Liver (tissue), 3 donors: ENCODE results near the gene AS3MT.

ENCODE experiments used
- ATF3 ChIP-seq: IDR thresholded peaks from 2 replicates; pipeline ENCODE4 v1.6.1; 2016; ENCODE audit warnings: antibody characterized with exemption
- CTCF ChIP-seq: fragments of 150-350 bp; IDR thresholded peaks from 2 replicates; pipeline ENCODE4 v1.5.1; 2017; ENCODE audit warnings: improper control_type of control experiment, low read depth, low read length; ENCODE audit not compliant: missing input control
- EGR1 ChIP-seq, 2 donors: IDR thresholded peaks; 2 replicates each; pipeline ENCODE4 v1.6.1; 2016 to 2018; ENCODE audit warnings: antibody characterized with exemption in 2 of 2, low read depth in 2 of 2
- FOXA1 ChIP-seq: IDR thresholded peaks from 2 replicates; pipeline ENCODE4 v1.6.1; 2016; ENCODE audit warnings: antibody characterized with exemption
- GABPA ChIP-seq, 2 donors: IDR thresholded peaks in 1 of 2; conservative IDR thresholded peaks in 1 of 2; 2 replicates each; pipeline ENCODE4 v1.6.1; 2016; ENCODE audit warnings: antibody characterized with exemption in 2 of 2, mild to moderate bottlenecking in 1 of 2, moderate library complexity in 1 of 2
- JUND ChIP-seq, 2 donors: IDR thresholded peaks; 2 replicates each; pipeline ENCODE4 v1.6.1; 2016; ENCODE audit warnings: antibody characterized with exemption in 2 of 2
- MAX ChIP-seq: IDR thresholded peaks from 2 replicates; pipeline ENCODE4 v1.6.1; 2016; ENCODE audit warnings: antibody characterized with exemption
- RAD21 ChIP-seq, 2 donors: IDR thresholded peaks; 2 replicates each; pipeline ENCODE4 v1.6.1; 2016; ENCODE audit warnings: antibody characterized with exemption in 2 of 2, mild to moderate bottlenecking in 2 of 2
- REST ChIP-seq: IDR thresholded peaks from 2 replicates; pipeline ENCODE4 v1.6.1; 2016; ENCODE audit warnings: antibody characterized with exemption, mild to moderate bottlenecking
- SP1 ChIP-seq: IDR thresholded peaks from 2 replicates; pipeline ENCODE4 v1.6.1; 2018; ENCODE audit warnings: antibody characterized with exemption, mild to moderate bottlenecking
- TAF1 ChIP-seq: conservative IDR thresholded peaks from 2 replicates; pipeline ENCODE4 v1.6.1; 2016; ENCODE audit warnings: antibody characterized with exemption, mild to moderate bottlenecking
- YY1 ChIP-seq: IDR thresholded peaks from 2 replicates; pipeline ENCODE4 v1.6.1; 2016; ENCODE audit warnings: antibody characterized with exemption, mild to moderate bottlenecking
- ZBTB33 ChIP-seq: IDR thresholded peaks from 2 replicates; pipeline ENCODE4 v1.6.1; 2016; ENCODE audit warnings: antibody characterized with exemption
- donor health status: healthy.
- donor health status: healthy.

- no peak for TF ChIP-seq MAX
- TF ChIP-seq JUND (IDR thresholded peaks at IDR 0.05): no peak
- no peak for TF ChIP-seq CTCF
- no peak for TF ChIP-seq RAD21 (IDR thresholded peaks at IDR 0.05)
- TF ChIP-seq SP1: no peak
- TF ChIP-seq GABPA (IDR thresholded peaks at IDR 0.05 in 1 of 2, conservative IDR thresholded peaks at IDR 0.05 in 1 of 2): no peak
- TF ChIP-seq ATF3: no peak
- no peak for TF ChIP-seq TAF1
- no peak for TF ChIP-seq EGR1 (IDR thresholded peaks at IDR 0.05; ENCODE audit: low read depth in 2 of 2)
- TF ChIP-seq REST: no peak
- no peak for TF ChIP-seq YY1
- TF ChIP-seq FOXA1: no peak
- TF ChIP-seq ZBTB33: no peak
Observed at GRCh38 chr10:102824664-102825063, 44.6 kb upstream of the AS3MT start.
